ENCODE results near the gene IFT88.

GRCh38 chr13:20521364-20522115, 45.4 kb upstream of the IFT88 start:
- no peak for TF ChIP-seq CTCF (IDR thresholded peaks at IDR 0.05)
- TF ChIP-seq POLR2A (IDR thresholded peaks at IDR 0.05) = no peak
